Astrocyte (in vitro differentiated cells and primary cell): Measurements from ENCODE around the gene F12. TPM values are rescaled to one million over a fixed set of nuclear protein-coding genes. Genes with fewer than 3 reads are reported as not detected.

Experiments
- DNase-seq: peaks from one replicate; pipeline ENCODE4 v3.0.0-alpha.2; 2010; ENCODE audit warnings: low read depth
- FAIRE-seq: peaks from 2 replicates; lab custom pipeline; 2011; peaks lifted over from hg19 to GRCh38; lab: Jason Lieb, UNC
- H2AFZ ChIP-seq: 2 replicates; pipeline ENCODE4 v1.6.0; 2012; ENCODE audit warnings: low read depth, low read length, inconsistent platforms
- H3K27ac ChIP-seq: 2 replicates; pipeline ENCODE4 v1.5.1; 2011; ENCODE audit warnings: low read depth, low read length, inconsistent platforms
- H3K27me3 ChIP-seq: 2 replicates; pipeline ENCODE4 v1.6.0; 2011; ENCODE audit warnings: low read length, inconsistent platforms; ENCODE audit not compliant: insufficient read depth
- H3K36me3 ChIP-seq: 2 replicates; pipeline ENCODE4 v1.5.1; 2011; ENCODE audit warnings: low read length, inconsistent platforms; ENCODE audit not compliant: insufficient read depth
- H3K4me1 ChIP-seq: 2 replicates; pipeline ENCODE4 v1.5.1; 2011; ENCODE audit warnings: low read length, inconsistent platforms; ENCODE audit not compliant: insufficient read depth
- H3K4me2 ChIP-seq: 2 replicates; pipeline ENCODE4 v1.6.0; 2012; ENCODE audit warnings: low read length, inconsistent platforms
- H3K4me3 ChIP-seq: 2 replicates; pipeline ENCODE4 v1.5.1; 2011; ENCODE audit warnings: low read depth, mild to moderate bottlenecking, low read length, inconsistent platforms; ENCODE audit not compliant: insufficient read depth
- H3K79me2 ChIP-seq: 2 replicates; pipeline ENCODE4 v1.6.0; 2012; ENCODE audit warnings: mild to moderate bottlenecking, low read length, inconsistent platforms; ENCODE audit not compliant: insufficient read depth
- H3K9ac ChIP-seq: 2 replicates; pipeline ENCODE4 v1.6.0; 2012; ENCODE audit warnings: mild to moderate bottlenecking, low read length, inconsistent platforms
- H3K9me3 ChIP-seq: 2 replicates; pipeline ENCODE4 v1.5.1; 2012; ENCODE audit warnings: low read depth, mild to moderate bottlenecking, low read length, inconsistent platforms; ENCODE audit not compliant: insufficient read depth
- H4K20me1 ChIP-seq: 2 replicates; pipeline ENCODE4 v1.6.0; 2012; ENCODE audit warnings: low read length, inconsistent platforms; ENCODE audit not compliant: insufficient read depth
- H3K27ac Mint-ChIP-seq: one replicate; pipeline ENCODE4 v1.8.0; 2021; ENCODE audit warnings: mild to moderate bottlenecking, mixed read lengths; ENCODE audit not compliant: unreplicated experiment
- H3K27me3 Mint-ChIP-seq: one replicate; pipeline ENCODE4 v1.8.0; 2021; ENCODE audit warnings: low read depth, mixed read lengths; ENCODE audit not compliant: unreplicated experiment
- H3K36me3 Mint-ChIP-seq: one replicate; pipeline ENCODE4 v1.8.0; 2021; ENCODE audit warnings: low read depth, mixed read lengths; ENCODE audit not compliant: unreplicated experiment
- H3K4me1 Mint-ChIP-seq: one replicate; pipeline ENCODE4 v1.8.0; 2021; ENCODE audit warnings: low read depth, mixed read lengths; ENCODE audit not compliant: unreplicated experiment
- H3K4me3 Mint-ChIP-seq: one replicate; pipeline ENCODE4 v1.8.0; 2021; ENCODE audit warnings: mild to moderate bottlenecking, moderate library complexity, mixed read lengths; ENCODE audit not compliant: unreplicated experiment
- H3K9me3 Mint-ChIP-seq: one replicate; pipeline ENCODE4 v1.8.0; 2021; ENCODE audit warnings: mild to moderate bottlenecking, mixed read lengths; ENCODE audit not compliant: unreplicated experiment
- EZH2 ChIP-seq: IDR thresholded peaks from 2 replicates; pipeline ENCODE4 v1.6.1; 2012; ENCODE audit warnings: mild to moderate bottlenecking, low read length, inconsistent platforms; ENCODE audit not compliant: insufficient read depth
- total RNA-seq: library from RNA; stranded (reverse); gene quantifications from 2 replicates; pipeline ENCODE4 v1.2.1, GENCODE V29; 2021
- TF ChIP-seq, protein P1 (sequence below): IDR thresholded peaks from 2 replicates; pipeline ENCODE4 v1.5.1; 2011; ENCODE audit warnings: low read depth, mild to moderate bottlenecking, inconsistent platforms, low read length, moderate library complexity; ENCODE audit not compliant: insufficient read depth

F12 gene
- total RNA-seq, 1 donor from 2014 or later: 3.0 TPM

DNA sequence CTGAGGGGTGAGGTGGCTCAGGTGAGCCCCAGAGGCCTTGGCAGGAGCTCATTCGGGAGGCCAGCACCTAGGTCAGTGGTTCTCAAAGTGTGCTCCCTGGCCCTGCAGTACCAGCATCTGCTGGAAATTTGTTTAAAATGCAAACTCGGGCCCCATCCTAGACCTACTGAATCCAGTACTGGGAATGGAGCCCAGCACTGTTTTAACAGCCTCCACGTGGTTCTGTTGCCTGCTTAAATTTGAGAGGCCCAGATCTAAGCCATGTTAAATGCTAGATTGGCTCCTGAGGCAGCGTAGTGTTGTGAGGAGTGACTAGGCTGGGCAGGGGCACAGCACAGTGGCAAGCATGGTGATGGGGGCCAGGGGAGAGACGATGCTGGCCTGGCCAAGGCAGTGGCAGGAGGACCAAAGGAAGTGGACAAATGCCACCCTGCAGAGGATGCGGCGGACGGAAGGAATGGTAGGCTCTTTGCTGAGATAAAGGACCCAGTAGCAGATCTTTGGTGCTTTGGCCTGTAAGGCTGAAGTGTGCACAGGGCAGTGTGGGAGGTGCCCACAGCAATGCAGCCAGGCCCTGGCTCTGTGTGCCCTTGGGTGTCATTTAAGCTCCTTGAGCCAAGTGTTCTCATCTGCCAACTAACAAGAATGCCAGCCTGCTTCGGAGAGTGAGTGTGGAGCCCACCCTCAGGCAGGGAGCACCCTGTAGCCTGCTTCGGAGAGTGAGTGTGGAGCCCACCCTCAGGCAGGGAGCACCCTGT, 41.5 kb upstream of the F12 start:
- Histone ChIP-seq H3K27me3 (no peaks in the 10 kb centered on the region), H3K4me1 (peaks cover 33% of the 10 kb centered on the region), H3K9me3 (no peaks in the 10 kb centered on the region), H3K79me2 (no peaks in the 10 kb centered on the region), H3K4me3 (no peak overlapping the region), H4K20me1 (peaks cover 60% of the 10 kb centered on the region), H3K36me3 (no peaks in the 10 kb centered on the region), H3K9ac (no peak overlapping the region), H3K4me2 (no peak overlapping the region), H3K27ac (no peak overlapping the region), H2AFZ (no peak overlapping the region)
- Mint-ChIP-seq H3K4me3 (no peak overlapping the region), H3K27me3 (peaks cover 4% of the 10 kb centered on the region), H3K9me3 (no peaks in the 10 kb centered on the region), H3K36me3 (peaks cover 3% of the 10 kb centered on the region), H3K27ac (no peak overlapping the region), H3K4me1 (peaks cover 16% of the 10 kb centered on the region)
- TF ChIP-seq EZH2: no peak
- TF ChIP-seq, protein P1, sequence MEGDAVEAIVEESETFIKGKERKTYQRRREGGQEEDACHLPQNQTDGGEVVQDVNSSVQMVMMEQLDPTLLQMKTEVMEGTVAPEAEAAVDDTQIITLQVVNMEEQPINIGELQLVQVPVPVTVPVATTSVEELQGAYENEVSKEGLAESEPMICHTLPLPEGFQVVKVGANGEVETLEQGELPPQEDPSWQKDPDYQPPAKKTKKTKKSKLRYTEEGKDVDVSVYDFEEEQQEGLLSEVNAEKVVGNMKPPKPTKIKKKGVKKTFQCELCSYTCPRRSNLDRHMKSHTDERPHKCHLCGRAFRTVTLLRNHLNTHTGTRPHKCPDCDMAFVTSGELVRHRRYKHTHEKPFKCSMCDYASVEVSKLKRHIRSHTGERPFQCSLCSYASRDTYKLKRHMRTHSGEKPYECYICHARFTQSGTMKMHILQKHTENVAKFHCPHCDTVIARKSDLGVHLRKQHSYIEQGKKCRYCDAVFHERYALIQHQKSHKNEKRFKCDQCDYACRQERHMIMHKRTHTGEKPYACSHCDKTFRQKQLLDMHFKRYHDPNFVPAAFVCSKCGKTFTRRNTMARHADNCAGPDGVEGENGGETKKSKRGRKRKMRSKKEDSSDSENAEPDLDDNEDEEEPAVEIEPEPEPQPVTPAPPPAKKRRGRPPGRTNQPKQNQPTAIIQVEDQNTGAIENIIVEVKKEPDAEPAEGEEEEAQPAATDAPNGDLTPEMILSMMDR: no peak
- no peak for DNase-seq
- no peak for FAIRE-seq

DNA sequence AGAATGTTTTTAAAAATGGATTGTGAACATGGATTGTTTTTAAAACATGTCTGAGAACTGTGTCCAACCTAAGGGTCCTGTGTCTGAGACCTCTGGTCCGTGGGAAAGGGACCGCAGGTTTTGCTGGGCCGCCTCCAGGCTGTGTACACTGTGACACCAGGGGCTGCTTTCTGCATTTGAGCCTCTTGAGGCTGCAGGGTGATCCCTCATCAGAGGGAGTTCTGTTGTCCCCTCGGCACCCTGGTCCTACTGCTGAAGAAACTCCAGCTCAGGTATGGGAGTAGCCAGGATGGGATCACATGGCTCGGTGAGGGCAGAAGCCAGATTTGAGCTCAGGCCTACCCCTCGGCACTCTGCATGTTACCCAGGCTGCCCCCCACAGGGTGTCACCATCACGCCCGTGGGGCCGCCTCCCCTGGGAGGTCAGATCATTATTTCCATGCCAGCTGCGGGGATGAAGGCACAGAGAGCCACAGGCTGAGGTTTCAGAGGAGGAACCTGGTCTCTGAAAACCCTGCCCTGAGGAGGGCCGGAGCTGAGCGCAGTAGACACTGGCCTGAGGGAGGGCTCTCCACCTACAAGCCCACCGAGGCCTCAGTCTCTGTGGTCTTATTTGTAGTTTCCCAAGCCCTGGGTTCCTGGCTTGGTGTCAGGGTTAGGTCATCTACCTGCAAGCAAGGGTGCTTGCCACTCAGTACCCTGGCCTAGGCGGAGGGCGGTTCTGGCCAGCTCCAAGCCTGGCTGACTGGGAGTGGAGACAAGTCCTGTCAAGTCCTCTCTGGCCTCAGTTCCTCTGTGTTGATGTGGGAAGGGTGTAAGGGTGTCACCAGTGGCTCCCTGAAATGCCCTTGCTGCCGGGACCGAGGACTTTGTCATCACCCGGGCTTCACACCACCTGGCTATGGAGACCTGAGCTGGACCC, 40.0 kb upstream of the F12 start:
- FAIRE-seq: no peak
- Histone ChIP-seq H3K9ac (no peak overlapping the region), H3K4me3 (no peak overlapping the region), H3K79me2 (no peaks in the 10 kb centered on the region), H3K36me3 (no peaks in the 10 kb centered on the region), H2AFZ (no peak overlapping the region), H3K27me3 (no peaks in the 10 kb centered on the region), H3K4me2 (no peak overlapping the region), H4K20me1 (peaks cover 56% of the 10 kb centered on the region), H3K27ac (no peak overlapping the region), H3K4me1 (peaks cover 28% of the 10 kb centered on the region), H3K9me3 (no peaks in the 10 kb centered on the region)
- Mint-ChIP-seq H3K4me1 (peaks cover 21% of the 10 kb centered on the region), H3K27ac (no peak overlapping the region), H3K9me3 (no peaks in the 10 kb centered on the region), H3K4me3 (peak overlapping the region; percentile 34), H3K27me3 (peaks cover 4% of the 10 kb centered on the region), H3K36me3 (peaks cover 4% of the 10 kb centered on the region)
- no peak for TF ChIP-seq EZH2
- TF ChIP-seq, protein P1: no peak
- no peak for DNase-seq
